SK-N-SH (cell line): Measurements from ENCODE around the gene PHKB.

Experiments
- MAX ChIP-seq: IDR thresholded peaks from 2 replicates; pipeline ENCODE4 v1.4.0; 2012; ENCODE audit warnings: low read depth
- MEF2A ChIP-seq: IDR thresholded peaks from 2 replicates; pipeline ENCODE4 v1.4.0; 2012; ENCODE audit warnings: low read depth, borderline replicate concordance
- POLR2AphosphoS5 ChIP-seq: IDR thresholded peaks from 2 replicates; pipeline ENCODE4 v1.6.1; 2012; ENCODE audit warnings: low read depth, low read length
- TAF1 ChIP-seq: IDR thresholded peaks from 2 replicates; pipeline ENCODE4 v1.6.1; 2012; ENCODE audit warnings: low read depth, mild to moderate bottlenecking, low read length, moderate library complexity, borderline replicate concordance
- YY1 ChIP-seq: IDR thresholded peaks from 2 replicates; pipeline ENCODE4 v1.4.0; 2012; ENCODE audit warnings: low read depth, mild to moderate bottlenecking
- TF ChIP-seq, protein P1 (sequence below): fragments of 150-350 bp; IDR thresholded peaks from 2 replicates; pipeline ENCODE4 v1.6.1; 2016; ENCODE audit warnings: mild to moderate bottlenecking, low read depth, low read length
- TF ChIP-seq, protein P2 (sequence below): fragments of 200-600 bp; sonication (generic); IDR thresholded peaks from 2 replicates; pipeline ENCODE4 v1.6.1; 2017; ENCODE audit warnings: antibody characterized with exemption, mild to moderate bottlenecking, moderate library complexity

DNA sequence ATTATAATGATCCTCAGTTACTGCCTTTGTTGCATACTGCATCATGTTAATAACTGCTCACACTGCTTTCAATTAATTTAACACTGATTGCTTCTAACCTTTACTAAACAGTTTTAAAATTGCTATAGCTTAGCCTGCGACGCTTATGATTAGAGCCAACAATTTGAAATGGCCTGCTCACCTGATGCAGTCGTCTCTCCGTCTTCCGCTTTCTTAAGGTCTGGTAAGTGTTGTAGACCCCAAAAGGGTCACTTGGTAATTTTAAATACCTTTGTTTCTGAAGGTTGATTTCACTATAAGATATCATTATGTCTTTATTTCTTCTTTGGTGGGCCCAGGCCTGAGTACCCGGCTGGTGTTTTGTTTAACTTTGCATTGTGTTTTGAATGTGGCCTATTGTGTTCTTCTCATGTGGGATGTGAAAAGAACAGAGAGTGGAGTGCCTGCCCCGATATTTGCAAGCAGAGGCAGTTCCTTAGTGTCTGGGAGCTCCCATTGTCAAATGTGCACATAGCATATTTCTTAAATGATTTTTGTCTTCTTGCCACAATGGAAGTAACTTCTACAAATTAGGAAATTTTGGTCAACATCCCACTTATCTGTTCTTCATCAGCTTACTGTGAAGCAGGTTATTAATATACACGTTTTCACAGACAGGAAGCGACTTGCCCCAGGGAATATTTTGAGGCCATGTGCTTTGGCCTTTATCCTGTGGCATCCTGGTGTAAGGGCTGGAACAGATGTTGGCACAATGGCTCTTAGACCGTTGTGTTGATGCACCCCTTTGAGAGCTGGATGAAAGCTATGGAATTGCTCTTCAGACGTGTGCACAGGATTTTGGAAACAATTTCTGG lies 2.9 kb downstream of the PHKB start:
- TF ChIP-seq, protein P1, sequence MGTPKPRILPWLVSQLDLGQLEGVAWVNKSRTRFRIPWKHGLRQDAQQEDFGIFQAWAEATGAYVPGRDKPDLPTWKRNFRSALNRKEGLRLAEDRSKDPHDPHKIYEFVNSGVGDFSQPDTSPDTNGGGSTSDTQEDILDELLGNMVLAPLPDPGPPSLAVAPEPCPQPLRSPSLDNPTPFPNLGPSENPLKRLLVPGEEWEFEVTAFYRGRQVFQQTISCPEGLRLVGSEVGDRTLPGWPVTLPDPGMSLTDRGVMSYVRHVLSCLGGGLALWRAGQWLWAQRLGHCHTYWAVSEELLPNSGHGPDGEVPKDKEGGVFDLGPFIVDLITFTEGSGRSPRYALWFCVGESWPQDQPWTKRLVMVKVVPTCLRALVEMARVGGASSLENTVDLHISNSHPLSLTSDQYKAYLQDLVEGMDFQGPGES, result no peak
- TF ChIP-seq, protein P2, sequence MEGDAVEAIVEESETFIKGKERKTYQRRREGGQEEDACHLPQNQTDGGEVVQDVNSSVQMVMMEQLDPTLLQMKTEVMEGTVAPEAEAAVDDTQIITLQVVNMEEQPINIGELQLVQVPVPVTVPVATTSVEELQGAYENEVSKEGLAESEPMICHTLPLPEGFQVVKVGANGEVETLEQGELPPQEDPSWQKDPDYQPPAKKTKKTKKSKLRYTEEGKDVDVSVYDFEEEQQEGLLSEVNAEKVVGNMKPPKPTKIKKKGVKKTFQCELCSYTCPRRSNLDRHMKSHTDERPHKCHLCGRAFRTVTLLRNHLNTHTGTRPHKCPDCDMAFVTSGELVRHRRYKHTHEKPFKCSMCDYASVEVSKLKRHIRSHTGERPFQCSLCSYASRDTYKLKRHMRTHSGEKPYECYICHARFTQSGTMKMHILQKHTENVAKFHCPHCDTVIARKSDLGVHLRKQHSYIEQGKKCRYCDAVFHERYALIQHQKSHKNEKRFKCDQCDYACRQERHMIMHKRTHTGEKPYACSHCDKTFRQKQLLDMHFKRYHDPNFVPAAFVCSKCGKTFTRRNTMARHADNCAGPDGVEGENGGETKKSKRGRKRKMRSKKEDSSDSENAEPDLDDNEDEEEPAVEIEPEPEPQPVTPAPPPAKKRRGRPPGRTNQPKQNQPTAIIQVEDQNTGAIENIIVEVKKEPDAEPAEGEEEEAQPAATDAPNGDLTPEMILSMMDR, result no peak
- TF ChIP-seq YY1, result no peak
- TF ChIP-seq MAX, result no peak
- no peak for TF ChIP-seq MEF2A
- TF ChIP-seq POLR2AphosphoS5, result no peak
- no peak for TF ChIP-seq TAF1
